Measurements from ENCODE around the gene CUBN. TPM values are rescaled to one million over a fixed set of nuclear protein-coding genes. Genes with fewer than 3 reads are reported as not detected.

The CUBN gene
- total RNA-seq, 2 experiments from 2014 or later = 0.25 to 0.43 TPM

DNA sequence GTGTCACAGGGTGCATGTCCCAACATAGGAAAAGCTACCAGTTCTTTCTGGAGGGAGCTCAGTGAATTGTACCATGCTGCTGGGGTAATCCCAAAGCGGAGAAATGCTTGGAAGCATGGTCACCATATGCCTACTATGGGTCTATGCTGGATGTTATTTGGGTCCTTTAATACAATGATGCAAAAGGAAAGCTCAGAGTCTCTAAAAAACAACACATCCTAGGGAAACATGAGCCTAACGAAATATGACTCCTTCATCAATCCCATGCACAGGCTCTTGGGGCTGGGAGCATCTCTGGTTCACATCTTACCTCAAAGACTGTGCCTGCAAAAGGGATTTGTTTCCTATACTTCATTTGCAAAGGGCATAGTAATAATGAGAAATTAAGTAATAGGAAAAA is 65.2 kb downstream of the CUBN start:
- DNase-seq (no peak), ATAC-seq (no peak)
- H3K27me3 Mint-ChIP-seq = no peaks in the 10 kb centered on the region
- intact Hi-C loops (cut with DNase I, micrococcal nuclease) = no loop called here
- POLR2A ChIA-PET = no interaction called here
- no peak overlapping the region for H3K4me3 Mint-ChIP-seq
- CTCF ChIA-PET = interaction anchor here (0.7 to 1.8 kb wide), 2 partner anchors 12 to 321 kb away, joined by 3 read pairs; no protein-coding TSS in a partner anchor
- no peaks in the 10 kb centered on the region for H3K9me3 Mint-ChIP-seq (ENCODE audit: low read depth)
- H3K4me1 Mint-ChIP-seq = peaks cover 46% of the 10 kb centered on the region
- no peaks in the 10 kb centered on the region for H3K36me3 Mint-ChIP-seq (ENCODE audit: low read depth)
- no peak overlapping the region for H3K27ac Mint-ChIP-seq

DNA sequence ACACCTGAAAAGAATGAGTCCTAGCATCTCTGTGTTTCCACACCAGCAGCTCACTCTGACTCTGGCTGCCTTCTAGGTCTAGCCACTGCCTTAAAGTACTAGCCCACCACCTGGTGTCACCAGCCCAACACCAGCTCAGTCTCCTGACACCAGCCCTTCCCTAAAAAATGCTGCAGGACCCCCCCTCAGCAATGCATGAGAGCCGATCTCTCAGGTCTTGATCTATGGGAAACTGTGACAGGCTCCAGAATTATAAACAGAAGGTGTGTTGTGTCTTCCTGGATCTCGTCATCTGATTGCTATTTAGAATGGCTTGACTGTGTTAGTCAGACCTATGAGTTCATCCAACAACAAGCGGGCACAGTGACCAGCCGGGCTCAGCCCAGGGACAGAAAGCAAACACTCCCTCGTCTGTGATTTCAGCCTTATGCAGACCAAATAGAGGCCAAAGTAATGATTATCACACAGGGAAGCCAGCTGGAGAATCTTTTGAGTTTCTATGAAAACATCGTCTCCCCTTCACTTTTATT is 66.6 kb downstream of the CUBN start:
- intact Hi-C loops (cut with DNase I, micrococcal nuclease) = loop anchor here in 1 of 2 experiments (1.0 kb wide), 1 partner anchor 38 kb away; no protein-coding TSS in a partner anchor
- H3K4me1 Mint-ChIP-seq = peaks cover 49% of the 10 kb centered on the region
- peak overlapping the region; percentile 17 for H3K27ac Mint-ChIP-seq
- no peak for DNase-seq
- POLR2A ChIA-PET = no interaction called here
- CTCF ChIA-PET = interaction anchor here (1.0 kb wide), 2 partner anchors 9 to 33 kb away, joined by 3 to 4 read pairs; no protein-coding TSS in a partner anchor
- no peaks in the 10 kb centered on the region for H3K9me3 Mint-ChIP-seq (ENCODE audit: low read depth)
- H3K36me3 Mint-ChIP-seq (ENCODE audit: low read depth) = no peaks in the 10 kb centered on the region
- ATAC-seq = peak; percentile 17
- H3K27me3 Mint-ChIP-seq = no peaks in the 10 kb centered on the region
- no peak overlapping the region for H3K4me3 Mint-ChIP-seq

DNA sequence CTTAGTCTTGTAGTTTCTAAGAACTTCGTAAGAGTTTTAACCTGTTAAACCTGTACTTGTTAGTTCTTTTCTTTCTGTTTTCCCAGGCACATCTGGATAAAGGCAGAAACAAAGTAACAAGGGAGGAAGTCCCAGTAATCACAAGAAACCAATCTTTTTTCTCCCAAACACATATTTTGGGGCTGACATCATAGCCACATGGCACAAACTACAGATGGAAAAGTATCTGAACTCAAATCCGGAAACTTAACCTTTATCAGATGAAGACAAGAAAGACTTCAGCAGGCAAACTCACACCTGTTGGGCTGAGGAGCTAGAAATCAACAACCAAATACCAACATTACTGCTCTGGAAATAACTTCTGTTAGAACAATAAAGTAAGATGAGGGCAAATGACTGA is 67.1 kb downstream of the CUBN start:
- ChIA-PET CTCF (interaction anchor here (1.0 kb wide), 2 partner anchors 8 to 33 kb away, joined by 3 to 4 read pairs; no protein-coding TSS in a partner anchor), POLR2A (no interaction called here)
- no peaks in the 10 kb centered on the region for H3K27me3 Mint-ChIP-seq
- H3K27ac Mint-ChIP-seq = no peak overlapping the region
- intact Hi-C loops (cut with DNase I, micrococcal nuclease) = loop anchor here in 1 of 2 experiments (1.0 kb wide), 1 partner anchor 37 kb away; no protein-coding TSS in a partner anchor
- ATAC-seq = peak; percentile 26
- no peak for DNase-seq
- no peak overlapping the region for H3K4me3 Mint-ChIP-seq
- H3K4me1 Mint-ChIP-seq = peaks cover 43% of the 10 kb centered on the region
- H3K9me3 Mint-ChIP-seq (ENCODE audit: low read depth) = no peaks in the 10 kb centered on the region
- no peaks in the 10 kb centered on the region for H3K36me3 Mint-ChIP-seq (ENCODE audit: low read depth)

DNA sequence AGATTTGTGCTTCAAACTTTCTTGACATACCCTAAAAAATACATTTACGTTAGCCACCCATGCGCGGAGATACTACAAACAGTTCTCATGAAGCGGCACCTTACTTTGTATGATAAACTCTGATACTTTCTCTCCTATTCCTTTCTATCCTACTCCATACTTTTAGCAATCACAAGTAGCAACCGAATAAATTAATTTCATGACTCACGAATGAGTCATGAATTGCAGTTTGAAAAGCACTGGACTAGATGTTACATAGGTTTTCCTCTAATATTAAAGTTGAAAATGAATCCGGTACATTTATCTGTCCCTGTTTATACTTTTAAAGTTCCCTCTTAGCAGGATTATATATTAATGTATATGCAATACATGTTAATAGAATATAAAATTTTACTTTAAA is 67.6 kb downstream of the CUBN start:
- POLR2A ChIA-PET = no interaction called here
- ATAC-seq (no peak), DNase-seq (no peak)
- Mint-ChIP-seq H3K4me3 (no peak overlapping the region), H3K27me3 (no peaks in the 10 kb centered on the region), H3K36me3 (ENCODE audit: low read depth) (no peaks in the 10 kb centered on the region), H3K9me3 (ENCODE audit: low read depth) (no peaks in the 10 kb centered on the region), H3K4me1 (peaks cover 39% of the 10 kb centered on the region), H3K27ac (no peak overlapping the region)
- intact Hi-C loops (cut with DNase I, micrococcal nuclease) = loop anchor here in 1 of 2 experiments (1.0 kb wide), 1 partner anchor 37 kb away; no protein-coding TSS in a partner anchor
- CTCF ChIA-PET = interaction anchor here (1.0 to 1.2 kb wide), 4 partner anchors 8 to 144 kb away, joined by 3 to 5 read pairs (median 4); no protein-coding TSS in a partner anchor

DNA sequence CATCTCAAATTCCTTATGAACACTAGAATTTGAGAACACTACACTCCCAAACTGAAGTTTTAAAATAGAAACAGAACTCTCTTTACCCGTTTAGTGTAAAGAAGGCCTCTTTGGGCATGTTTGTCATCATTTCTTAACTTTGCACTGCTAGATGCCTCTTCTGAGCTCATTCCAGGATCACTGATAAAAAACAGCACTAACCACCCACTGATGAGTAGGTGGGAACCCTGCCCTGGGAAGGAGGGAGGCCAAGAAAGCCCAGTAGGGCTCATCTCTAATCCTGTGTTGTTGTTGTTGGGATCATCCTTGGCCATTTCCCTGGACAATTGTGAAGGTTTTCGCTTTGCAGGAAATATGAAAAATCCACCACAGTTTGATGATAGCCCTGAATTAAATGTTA is 68.2 kb downstream of the CUBN start:
- Mint-ChIP-seq H3K27me3 (no peaks in the 10 kb centered on the region), H3K9me3 (ENCODE audit: low read depth) (no peaks in the 10 kb centered on the region), H3K4me1 (peaks cover 35% of the 10 kb centered on the region), H3K27ac (peak overlapping the region; percentile 43), H3K4me3 (no peak overlapping the region), H3K36me3 (ENCODE audit: low read depth) (peaks cover 2% of the 10 kb centered on the region)
- intact Hi-C loops (cut with DNase I, micrococcal nuclease) = no loop called here
- ChIA-PET CTCF (interaction anchor here (1.0 to 1.2 kb wide), 2 partner anchors 17 to 145 kb away, joined by 3 to 5 read pairs; no protein-coding TSS in a partner anchor), POLR2A (interaction anchor here (0.6 kb wide), 1 partner anchor 139 kb away, joined by 3 read pairs; no protein-coding TSS in a partner anchor)
- no peak for DNase-seq
- peak; percentile 65 for ATAC-seq

DNA sequence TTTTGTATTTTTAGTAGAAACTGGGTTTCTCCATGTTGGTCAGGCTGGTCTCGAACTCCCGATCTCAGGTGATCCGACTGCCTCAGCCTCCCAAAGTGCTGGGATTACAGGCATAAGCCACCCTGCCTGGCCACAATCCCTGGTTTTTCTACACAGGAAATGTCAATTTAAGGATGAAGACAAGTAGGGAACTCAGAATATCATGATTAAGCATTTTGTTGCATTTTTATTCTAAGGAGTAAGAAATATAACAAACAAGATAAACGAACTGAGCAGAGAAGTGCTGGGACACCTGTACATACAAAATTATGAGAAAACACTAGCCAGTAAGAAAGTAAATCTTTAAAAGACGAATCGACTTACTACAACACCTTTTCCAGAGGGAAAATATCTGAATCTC is 69.3 kb downstream of the CUBN start:
- DNase-seq = no peak
- intact Hi-C loops (cut with DNase I, micrococcal nuclease) = no loop called here
- peaks cover 2% of the 10 kb centered on the region for H3K36me3 Mint-ChIP-seq (ENCODE audit: low read depth)
- ChIA-PET POLR2A (no interaction called here), CTCF (no interaction called here)
- no peak overlapping the region for H3K27ac Mint-ChIP-seq
- no peak for ATAC-seq
- peaks cover 32% of the 10 kb centered on the region for H3K4me1 Mint-ChIP-seq
- no peaks in the 10 kb centered on the region for H3K27me3 Mint-ChIP-seq
- H3K9me3 Mint-ChIP-seq (ENCODE audit: low read depth) = no peaks in the 10 kb centered on the region
- H3K4me3 Mint-ChIP-seq = no peak overlapping the region

DNA sequence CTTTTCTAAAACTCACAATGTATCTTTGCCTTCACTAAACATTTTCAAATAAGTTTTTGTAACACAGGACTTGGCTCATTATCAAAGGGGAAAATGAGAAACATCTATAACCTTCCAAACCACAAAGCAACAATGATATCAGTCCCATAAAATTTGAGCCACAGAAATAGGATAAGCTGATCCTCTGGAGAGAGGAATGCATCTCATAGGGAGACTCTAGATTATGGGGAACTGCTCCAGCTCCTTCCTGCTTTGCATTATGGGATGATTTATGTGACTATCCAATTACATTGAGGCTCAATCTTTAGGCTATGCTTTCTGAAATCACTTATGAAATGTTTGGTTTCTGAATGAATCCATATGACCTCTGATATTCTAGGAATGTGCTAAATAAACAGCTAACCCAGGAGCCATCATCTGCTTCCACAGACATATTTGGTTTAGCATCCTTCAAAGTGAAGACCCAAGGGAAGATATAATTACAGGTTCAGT is 70.4 kb downstream of the CUBN start:
- POLR2A ChIA-PET = no interaction called here
- DNase-seq (no peak), ATAC-seq (no peak)
- CTCF ChIA-PET = no interaction called here
- no peaks in the 10 kb centered on the region for H3K27me3 Mint-ChIP-seq
- H3K9me3 Mint-ChIP-seq (ENCODE audit: low read depth) = no peaks in the 10 kb centered on the region
- H3K27ac Mint-ChIP-seq = no peak overlapping the region
- no peak overlapping the region for H3K4me3 Mint-ChIP-seq
- intact Hi-C loops (cut with DNase I, micrococcal nuclease) = no loop called here
- peaks cover 2% of the 10 kb centered on the region for H3K36me3 Mint-ChIP-seq (ENCODE audit: low read depth)
- H3K4me1 Mint-ChIP-seq = peaks cover 32% of the 10 kb centered on the region

DNA sequence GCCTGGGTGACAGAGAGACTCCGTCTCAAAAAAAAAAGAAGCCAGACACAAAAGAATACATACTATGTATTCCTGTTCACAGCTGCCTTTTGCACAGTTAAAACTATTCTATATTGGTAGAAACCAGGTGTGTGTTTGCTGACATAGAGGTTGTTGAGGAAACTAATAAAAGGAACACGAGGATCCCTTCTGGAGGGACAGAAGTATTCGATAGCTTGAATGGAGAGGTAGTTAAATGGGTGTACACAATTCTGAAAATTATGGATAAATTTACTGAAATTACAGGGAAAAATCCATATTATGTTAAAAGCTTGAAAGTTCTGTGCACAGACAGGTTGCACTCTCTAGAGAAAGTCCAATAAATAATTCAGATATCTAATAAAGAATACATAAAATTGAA is 71.5 kb downstream of the CUBN start:
- H3K4me3 Mint-ChIP-seq = no peak overlapping the region

DNA sequence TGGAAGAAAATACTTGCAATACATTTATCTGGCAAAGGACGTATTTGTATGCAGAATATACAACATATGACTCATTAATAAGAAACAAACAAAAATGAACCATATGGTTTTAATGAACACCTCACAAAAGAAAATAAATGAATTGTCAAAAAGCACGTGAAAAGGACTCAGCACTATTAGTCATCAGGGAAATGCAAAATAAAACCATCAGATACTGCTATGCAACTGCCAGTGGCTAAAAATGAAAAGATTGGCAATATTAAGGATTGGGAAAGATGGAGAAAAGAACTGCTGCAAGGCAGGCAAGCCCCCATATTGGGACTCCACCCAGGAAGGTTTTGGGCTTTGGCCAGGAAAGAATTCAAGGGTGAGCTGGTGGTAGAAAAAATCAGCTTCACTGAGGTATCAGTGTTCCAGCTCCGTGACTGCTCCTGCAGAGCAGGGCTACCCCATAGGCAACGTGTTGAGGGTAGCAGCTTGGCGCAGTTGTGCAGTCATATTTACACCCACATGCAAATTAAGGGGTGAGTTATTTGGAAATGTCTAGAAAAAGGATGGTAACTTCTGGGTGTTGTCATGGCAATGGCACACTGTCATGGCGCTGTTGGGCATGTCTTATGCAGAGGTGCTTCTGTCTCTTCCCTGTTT is 72.7 kb downstream of the CUBN start:
- H3K27me3 Mint-ChIP-seq = no peaks in the 10 kb centered on the region
- CTCF ChIA-PET = no interaction called here
- peaks cover 6% of the 10 kb centered on the region for H3K36me3 Mint-ChIP-seq (ENCODE audit: low read depth)
- no peak overlapping the region for H3K4me3 Mint-ChIP-seq
- H3K4me1 Mint-ChIP-seq = peaks cover 18% of the 10 kb centered on the region
- DNase-seq (no peak), ATAC-seq (no peak)
- POLR2A ChIA-PET = no interaction called here
- H3K9me3 Mint-ChIP-seq (ENCODE audit: low read depth) = peaks cover 3% of the 10 kb centered on the region
- H3K27ac Mint-ChIP-seq = no peak overlapping the region
- intact Hi-C loops (cut with DNase I, micrococcal nuclease) = no loop called here

More for the DNA sequence above, 71.5 kb downstream of the CUBN start:
- DNase-seq (no peak), ATAC-seq (no peak)
- Mint-ChIP-seq H3K27me3 (no peaks in the 10 kb centered on the region), H3K9me3 (ENCODE audit: low read depth) (no peaks in the 10 kb centered on the region), H3K27ac (no peak overlapping the region), H3K4me1 (peaks cover 28% of the 10 kb centered on the region), H3K36me3 (ENCODE audit: low read depth) (peaks cover 4% of the 10 kb centered on the region)
- CTCF ChIA-PET = no interaction called here
- intact Hi-C loops (cut with DNase I, micrococcal nuclease) = no loop called here
- POLR2A ChIA-PET = no interaction called here

DNA sequence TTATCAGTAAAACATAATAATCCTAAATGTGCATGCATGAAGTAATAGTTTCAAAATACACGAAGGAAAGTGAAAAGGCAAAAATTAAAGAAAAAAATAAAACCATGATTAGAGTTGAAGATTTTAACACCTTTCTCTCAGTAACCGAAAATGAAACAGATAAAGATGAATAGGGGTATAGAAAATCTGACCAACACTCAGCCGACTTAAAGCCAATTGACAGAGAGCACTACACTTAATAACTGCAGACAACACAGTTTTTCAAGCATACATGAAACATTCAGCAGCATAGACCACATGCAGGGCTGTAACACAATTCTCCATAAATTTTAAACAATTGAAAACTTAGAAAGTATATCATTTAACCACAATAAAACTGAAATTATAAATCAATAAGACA is 76.1 kb downstream of the CUBN start:
- DNase-seq = no peak
- Mint-ChIP-seq H3K27me3 (no peaks in the 10 kb centered on the region), H3K4me1 (peaks cover 7% of the 10 kb centered on the region), H3K9me3 (ENCODE audit: low read depth) (peaks cover 8% of the 10 kb centered on the region), H3K36me3 (ENCODE audit: low read depth) (peaks cover 14% of the 10 kb centered on the region), H3K4me3 (no peak overlapping the region), H3K27ac (no peak overlapping the region)
- intact Hi-C loops (cut with DNase I, micrococcal nuclease) = no loop called here
- ATAC-seq = no peak
- ChIA-PET CTCF (no interaction called here), POLR2A (no interaction called here)

DNA sequence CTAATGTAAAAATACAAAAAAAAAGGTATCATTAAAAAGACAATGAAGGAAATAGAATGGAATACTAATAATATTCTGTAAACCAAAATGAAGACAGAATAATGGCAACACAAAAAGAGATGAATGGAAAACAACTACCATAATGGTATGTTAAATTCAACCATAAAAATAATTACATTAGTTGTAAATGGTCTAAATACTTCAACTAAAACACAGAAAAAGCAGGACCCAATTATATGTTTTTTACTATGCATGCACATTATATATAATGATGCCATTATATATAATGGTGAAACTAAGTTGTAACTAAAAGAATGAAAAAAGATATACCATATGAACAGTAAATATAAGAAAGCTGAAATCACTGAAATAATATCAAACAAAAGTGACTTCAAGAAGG is 76.5 kb downstream of the CUBN start:
- CTCF ChIA-PET = no interaction called here
- Mint-ChIP-seq H3K4me1 (peaks cover 7% of the 10 kb centered on the region), H3K27me3 (no peaks in the 10 kb centered on the region), H3K9me3 (ENCODE audit: low read depth) (peaks cover 8% of the 10 kb centered on the region), H3K4me3 (no peak overlapping the region), H3K36me3 (ENCODE audit: low read depth) (peaks cover 14% of the 10 kb centered on the region), H3K27ac (no peak overlapping the region)
- DNase-seq (no peak), ATAC-seq (no peak)
- intact Hi-C loops (cut with DNase I, micrococcal nuclease) = no loop called here
- POLR2A ChIA-PET = no interaction called here

DNA sequence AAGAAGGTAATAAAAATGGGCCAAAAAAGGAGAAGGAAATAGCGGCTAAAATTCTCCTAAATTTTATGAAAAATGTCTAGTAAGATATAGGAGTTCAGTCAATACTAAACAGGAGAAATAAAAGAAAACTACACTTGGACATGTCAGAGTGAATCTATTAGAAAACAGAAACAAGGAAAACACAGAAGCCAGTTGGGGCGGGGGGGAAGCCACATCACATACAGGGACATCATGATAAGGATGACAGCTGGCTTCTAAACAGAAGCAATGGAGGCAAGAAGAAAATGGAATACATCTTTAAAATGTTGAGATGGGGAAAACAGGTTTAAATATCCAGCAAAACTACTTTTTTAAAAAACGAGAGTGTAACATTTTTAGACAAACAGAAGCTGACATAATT is 77.8 kb downstream of the CUBN start:
- peaks cover 14% of the 10 kb centered on the region for H3K36me3 Mint-ChIP-seq (ENCODE audit: low read depth)
- H3K27ac Mint-ChIP-seq = no peak overlapping the region
- H3K4me3 Mint-ChIP-seq = no peak overlapping the region
- peaks cover 7% of the 10 kb centered on the region for H3K4me1 Mint-ChIP-seq
- intact Hi-C loops (cut with DNase I, micrococcal nuclease) = no loop called here
- DNase-seq = no peak
- H3K27me3 Mint-ChIP-seq = no peaks in the 10 kb centered on the region
- POLR2A ChIA-PET = no interaction called here
- H3K9me3 Mint-ChIP-seq (ENCODE audit: low read depth) = peaks cover 8% of the 10 kb centered on the region
- ATAC-seq = no peak
- CTCF ChIA-PET = no interaction called here
